ENCODE data around the gene BPHL. TPM values are rescaled to one million over a fixed set of nuclear protein-coding genes. Genes with fewer than 3 reads are reported as not detected.
"Not testable (repeated sequence)": the region's sequence is repeated elsewhere in the genome, so short reads cannot be mapped to it uniquely, and the experiment has no call there.

The BPHL gene
- total RNA-seq, 1 experiment from 2014 or later, result 75.5 TPM

DNA sequence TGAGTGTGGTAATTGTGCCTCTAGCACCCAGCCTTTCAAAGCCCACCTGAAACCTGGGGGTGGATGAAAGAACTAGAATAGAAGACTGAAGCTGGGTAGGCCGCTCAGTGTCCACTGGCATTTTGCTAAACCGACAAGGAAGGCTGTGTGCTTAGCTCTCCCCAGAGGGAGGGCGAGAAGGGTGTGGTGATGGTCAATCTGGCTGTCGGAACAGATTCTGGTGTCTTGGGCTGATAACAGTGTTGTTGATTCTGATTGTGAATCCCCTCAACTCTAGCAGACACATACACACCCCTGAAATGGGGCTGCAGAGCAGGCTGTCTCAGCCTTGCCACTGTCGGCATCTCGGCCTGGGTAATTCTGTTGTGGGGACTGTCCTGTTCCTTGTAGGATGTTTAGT, 4.1 kb upstream of the BPHL start:
- DNase-seq (ENCODE audit: low read depth, low spot score), result no peak
- in situ Hi-C loops (cut with HindIII; ENCODE audit: low pct_unique_long_range_greater_than_20kb, low sequenced_read_pairs), result no loop called here

DNA sequence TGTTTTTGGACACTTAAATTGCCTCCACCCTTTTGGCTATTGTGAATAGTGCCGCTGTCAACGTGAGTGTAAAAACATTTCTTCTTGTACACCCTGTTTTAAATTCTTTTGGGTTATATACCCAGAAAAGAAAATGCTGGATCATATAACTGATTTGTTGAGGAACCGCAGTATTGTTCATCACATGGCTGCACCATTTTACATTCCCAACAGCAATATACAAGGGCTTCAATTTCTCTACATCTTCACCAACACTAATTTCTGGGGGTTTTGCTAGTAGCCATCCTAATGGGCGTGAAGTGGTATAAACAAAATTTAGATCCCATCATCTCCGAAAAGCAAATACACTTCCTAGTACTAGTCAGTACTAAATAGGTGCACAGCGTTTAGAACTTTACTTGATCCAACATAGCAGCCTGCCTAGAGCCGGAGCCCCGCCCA, 579 bp upstream of the BPHL start:
- in situ Hi-C loops (cut with HindIII; ENCODE audit: low pct_unique_long_range_greater_than_20kb, low sequenced_read_pairs), result no loop called here
- DNase-seq (ENCODE audit: low read depth, low spot score), result no peak

DNA sequence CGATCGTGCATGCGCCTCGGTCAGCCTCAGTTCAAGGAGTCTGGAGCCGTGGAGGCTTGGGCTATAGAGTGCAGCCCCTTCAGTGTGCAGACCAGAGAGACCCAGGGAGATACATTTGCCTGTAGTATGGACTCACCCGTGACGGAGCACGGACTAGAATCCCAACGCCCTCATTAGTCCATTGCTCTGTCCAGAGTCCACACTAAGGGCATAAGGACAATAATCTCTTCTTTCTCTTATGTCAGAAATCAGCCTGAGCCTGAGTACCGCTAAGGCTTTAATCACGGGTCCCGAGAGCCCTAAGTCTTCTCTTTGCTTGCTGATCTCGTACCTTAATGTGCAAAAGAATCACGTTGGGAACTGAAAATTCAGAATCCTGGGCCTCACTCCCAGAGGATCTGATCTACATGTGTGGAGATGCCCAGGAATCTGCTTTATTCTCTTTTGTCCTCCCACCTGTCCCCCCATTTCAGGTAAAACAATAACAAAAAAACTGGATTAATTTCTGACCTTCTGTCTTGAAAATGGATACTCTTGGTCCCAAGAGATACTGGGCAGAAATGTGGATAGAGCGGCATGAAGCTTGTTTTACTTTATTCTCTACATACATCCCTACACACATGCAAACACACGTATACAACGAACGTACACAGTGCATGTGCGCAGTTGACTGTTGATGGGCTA, 671 bp downstream of the BPHL start:
- in situ Hi-C loops (cut with HindIII; ENCODE audit: low pct_unique_long_range_greater_than_20kb, low sequenced_read_pairs), result no loop called here

DNA sequence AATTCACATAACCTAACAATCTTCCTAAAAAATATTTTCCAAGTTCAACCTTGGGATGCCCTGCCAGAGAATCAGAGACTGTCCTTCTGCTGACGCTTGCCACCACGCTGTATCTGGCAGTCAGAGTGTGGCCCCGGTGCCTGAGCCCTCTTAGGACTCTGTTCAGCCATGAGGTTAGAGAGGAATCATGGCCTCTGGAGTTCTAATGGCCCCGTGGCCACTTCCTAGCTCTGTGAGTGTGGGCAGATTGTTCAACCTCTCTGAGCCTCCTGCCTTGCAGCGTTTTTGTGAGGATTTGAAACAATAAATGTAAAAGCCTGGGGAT, 2.2 kb downstream of the BPHL start:
- no peak for DNase-seq (ENCODE audit: low read depth, low spot score)
- in situ Hi-C loops (cut with HindIII; ENCODE audit: low pct_unique_long_range_greater_than_20kb, low sequenced_read_pairs), result no loop called here

More for the DNA sequence above, 671 bp downstream of the BPHL start:
- peak; percentile 52 for DNase-seq (ENCODE audit: low read depth, low spot score)

DNA sequence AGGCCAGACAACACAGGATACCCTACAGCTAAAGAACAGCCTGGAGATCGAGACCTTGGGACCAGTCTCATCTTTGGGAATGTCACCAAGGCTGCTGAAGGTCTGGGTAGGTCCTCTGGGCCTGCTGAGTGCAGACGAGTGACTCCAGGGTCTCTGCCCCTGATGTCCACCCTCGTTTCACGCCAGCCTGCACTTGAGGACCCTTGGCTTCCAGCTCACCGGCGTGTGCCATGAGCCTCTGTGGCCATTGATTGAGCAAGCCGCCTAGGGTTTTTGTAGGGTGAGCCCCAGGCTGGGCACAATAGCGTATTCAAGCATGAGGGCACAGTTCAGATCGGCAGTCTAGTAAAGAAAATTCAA, 4.3 kb downstream of the BPHL start:
- no peak for DNase-seq (ENCODE audit: low read depth, low spot score)
- in situ Hi-C loops (cut with HindIII; ENCODE audit: low pct_unique_long_range_greater_than_20kb, low sequenced_read_pairs), result no loop called here

DNA sequence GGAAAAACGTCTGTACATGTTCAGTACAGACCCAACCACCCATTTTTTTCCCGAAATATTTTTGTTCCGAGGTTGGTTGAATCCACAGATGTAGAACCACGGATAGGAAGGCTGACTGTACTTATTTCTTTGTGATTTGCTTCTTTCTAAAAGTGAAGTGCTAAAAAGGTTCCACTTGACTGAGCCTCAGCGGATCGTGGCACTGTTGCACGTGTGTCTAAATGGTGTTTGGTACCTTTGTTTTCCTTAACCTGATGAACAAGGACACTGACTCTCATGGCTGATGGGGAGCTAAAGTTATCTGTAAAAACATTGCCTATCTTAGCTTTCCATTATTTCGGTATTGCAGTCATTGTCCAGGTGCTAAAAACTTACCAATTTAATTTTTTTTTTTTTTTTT, 6.2 kb downstream of the BPHL start:
- in situ Hi-C loops (cut with HindIII; ENCODE audit: low pct_unique_long_range_greater_than_20kb, low sequenced_read_pairs), result no loop called here
- no peak for DNase-seq (ENCODE audit: low read depth, low spot score)

DNA sequence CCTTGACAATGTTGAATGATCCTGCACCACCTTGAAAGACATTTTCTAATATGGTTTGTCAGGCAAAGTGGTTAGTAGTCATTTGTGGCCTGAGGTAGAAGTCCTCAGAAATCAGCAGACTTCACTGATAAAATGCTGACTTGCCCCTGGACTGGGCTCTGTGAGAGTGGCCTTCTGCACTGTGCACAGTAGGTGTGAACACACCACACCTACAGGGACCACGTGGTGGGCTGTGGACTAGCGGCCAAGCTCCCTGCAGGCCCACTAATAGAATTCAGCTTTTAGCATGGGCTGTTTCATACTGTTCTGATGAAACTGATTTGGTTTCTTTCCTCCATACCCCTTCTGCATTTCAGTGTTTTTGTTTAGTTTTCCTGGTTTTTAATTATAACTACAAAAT, 7.3 kb downstream of the BPHL start:
- no peak for DNase-seq (ENCODE audit: low read depth, low spot score)
- in situ Hi-C loops (cut with HindIII; ENCODE audit: low pct_unique_long_range_greater_than_20kb, low sequenced_read_pairs), result no loop called here

DNA sequence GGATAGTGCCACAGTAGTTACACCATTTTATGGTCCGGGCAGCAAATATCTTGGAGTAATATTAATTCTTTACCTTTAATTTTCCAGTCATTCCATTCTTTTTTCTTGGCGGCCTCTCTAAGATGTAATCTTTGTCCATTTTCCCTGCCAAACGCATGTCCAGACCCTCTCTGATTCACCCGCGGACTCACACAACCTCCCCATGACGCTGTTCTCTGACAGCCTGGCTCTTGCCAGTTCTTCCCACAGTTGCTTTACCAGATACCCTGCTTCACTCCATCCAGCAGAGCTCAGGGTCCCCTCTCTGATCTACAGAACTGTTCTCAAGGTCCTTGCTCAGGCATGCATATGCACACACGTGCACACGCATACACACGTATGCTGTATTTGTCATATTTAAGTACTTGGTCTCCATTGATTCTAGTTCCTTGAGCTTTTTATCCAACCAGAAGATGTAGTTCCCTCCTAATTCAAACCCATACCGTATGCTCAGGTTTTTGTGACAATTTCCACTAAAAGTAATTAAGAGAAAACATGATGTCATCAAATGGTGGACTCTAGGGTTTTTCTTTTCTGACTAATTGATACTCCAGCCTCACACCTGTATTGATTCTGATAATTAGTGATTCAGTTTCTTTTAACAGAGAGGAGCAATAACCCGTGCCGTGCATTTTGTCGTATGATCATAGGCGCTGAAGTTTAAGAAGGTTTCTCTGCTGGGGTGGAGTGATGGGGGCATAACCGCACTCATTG, 10.0 kb downstream of the BPHL start:
- no peak for DNase-seq (ENCODE audit: low read depth, low spot score)

DNA sequence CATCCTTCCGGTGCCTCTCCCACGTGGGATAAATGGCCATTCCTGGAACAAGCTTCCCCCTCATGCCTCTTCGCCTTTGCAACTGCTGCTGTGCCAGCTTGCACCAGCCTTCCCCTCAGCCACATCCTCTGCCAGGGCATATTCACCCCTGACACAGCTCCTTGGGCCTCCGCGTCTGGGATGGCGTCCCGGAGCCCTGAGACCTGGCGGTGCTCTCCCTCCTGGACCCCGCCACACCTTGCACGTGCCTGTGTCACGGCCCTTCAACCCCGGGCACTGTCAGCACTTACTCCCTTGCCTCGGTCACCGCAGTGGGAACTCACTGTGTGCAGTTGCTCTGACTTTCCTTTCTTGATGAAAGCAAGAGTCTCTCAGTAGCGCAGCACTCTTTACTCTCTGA, 13.2 kb downstream of the BPHL start:
- in situ Hi-C loops (cut with HindIII; ENCODE audit: low pct_unique_long_range_greater_than_20kb, low sequenced_read_pairs), result no loop called here

More for the DNA sequence above, 10.0 kb downstream of the BPHL start:
- in situ Hi-C loops (cut with HindIII; ENCODE audit: low pct_unique_long_range_greater_than_20kb, low sequenced_read_pairs), result no loop called here

DNA sequence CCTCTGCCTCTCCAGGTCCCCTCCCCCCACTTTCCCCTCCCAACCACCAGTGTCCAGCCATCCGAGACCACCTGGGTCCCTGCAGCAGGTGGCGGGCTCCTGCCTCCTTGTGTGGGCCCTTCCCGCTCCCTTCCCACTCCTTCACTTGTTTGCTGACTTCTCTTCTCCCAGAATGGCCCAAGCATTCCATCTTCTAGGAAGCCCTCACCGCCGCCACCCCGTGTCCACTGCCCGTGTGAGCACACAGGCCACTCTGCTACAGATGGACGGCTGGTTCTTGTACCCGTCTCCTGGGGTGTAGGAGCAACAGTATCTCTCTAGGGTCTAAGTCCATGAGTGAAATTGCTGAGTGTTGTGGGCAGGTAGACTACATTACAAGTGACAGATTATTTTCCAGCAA, 15.0 kb downstream of the BPHL start:
- in situ Hi-C loops (cut with HindIII; ENCODE audit: low pct_unique_long_range_greater_than_20kb, low sequenced_read_pairs), result no loop called here
- DNase-seq (ENCODE audit: low read depth, low spot score), result peak; percentile 34

More for the DNA sequence above, 13.2 kb downstream of the BPHL start:
- DNase-seq (ENCODE audit: low read depth, low spot score), result no peak

DNA sequence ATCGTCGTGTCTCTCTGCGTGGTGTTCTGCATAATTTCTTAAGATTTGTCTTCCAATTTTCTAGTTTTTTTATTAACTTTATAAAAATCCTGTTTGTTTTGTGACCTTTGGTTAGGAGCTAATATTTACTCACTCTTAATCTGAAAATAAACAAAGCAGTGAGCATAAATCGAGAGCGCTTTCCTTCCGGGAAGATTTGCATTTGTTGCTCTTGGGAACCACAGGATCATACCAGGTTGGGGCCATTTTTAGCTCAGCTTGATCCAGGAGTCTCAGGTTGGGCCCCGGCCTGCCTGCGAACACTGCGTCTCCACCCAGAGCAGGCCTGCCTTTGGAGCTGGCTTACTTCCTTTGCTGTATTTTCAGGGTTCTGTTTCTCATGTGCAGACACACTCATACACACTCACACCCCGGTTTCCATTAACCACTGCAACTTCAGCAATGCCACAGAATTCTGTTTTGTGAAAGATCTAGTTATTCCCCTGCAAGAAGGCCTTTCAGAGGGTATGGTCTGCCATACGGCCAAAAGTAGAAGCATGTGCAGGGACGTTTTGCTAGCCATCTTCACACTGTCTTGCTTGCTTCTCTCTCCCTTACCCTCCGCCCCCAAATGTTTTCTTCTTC, 17.3 kb downstream of the BPHL start:
- no peak for DNase-seq (ENCODE audit: low read depth, low spot score)
- in situ Hi-C loops (cut with HindIII; ENCODE audit: low pct_unique_long_range_greater_than_20kb, low sequenced_read_pairs), result no loop called here

DNA sequence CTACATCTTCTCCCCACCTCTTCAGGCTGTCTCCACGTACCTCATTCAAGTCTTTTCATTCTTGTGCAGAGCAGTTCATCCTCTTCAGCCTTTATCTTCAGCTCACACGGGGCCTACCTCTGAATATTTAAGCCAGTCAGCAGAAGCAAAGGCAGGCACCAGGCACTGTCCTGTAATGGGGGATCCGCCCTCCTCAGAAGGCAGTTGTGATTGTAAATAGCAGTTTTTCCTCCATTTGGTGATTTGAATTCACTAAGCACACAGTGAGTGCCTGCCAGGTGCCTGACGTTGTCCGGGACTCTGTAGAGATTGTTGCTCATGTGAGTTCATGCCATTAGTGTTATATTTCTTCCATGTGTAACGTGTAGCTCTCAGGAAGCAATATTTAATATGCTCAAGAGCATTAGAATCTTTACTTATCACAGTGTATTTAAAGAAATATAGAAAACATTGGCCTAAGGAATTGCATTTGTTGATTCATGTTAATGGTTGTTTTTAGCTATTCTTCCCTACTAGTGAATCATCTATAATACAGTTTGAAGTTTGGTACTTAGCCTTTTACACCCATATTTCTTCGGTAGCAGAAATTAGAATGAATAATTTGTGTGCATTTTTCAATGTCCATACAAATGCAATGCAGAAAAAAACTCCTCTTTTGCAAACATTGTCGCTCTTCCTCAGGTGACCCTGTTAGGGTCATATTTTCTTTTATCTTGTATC, 17.9 kb downstream of the BPHL start:
- DNase-seq (ENCODE audit: low read depth, low spot score), result no peak
- in situ Hi-C loops (cut with HindIII; ENCODE audit: low pct_unique_long_range_greater_than_20kb, low sequenced_read_pairs), result no loop called here

DNA sequence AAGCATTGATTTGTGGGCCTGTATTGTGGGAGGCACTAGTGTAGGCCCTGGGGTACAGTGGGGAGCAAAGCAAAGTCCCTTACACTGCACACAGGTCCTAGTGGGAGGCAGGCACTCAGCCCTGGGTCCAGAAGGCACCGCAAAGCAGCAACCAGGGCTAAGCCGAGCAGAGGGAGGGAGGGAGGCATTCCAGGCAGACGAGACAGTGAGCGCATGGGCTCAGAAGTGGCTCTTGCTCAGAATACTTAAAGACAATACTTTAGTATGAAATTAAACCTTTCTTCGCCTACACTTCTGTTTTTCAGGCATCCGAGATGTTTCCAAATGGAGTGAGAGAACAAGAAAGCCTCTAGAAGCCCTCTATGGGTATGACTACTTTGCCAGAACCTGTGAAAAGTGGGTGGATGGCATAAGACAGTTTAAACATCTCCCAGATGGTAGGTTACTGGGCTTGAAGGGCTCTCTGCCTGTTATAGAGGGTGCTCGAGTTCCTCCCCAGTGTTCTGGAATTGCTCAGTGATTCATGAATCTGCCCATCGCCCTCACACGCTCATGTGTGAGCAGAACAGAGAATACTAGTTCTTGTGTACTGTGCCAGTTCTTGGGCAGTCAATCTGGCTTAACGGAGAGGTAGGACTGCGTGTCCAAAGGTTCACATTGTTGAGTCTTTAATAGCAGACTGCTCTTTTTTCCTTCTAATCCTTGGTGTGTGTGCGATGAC, 18.7 kb downstream of the BPHL start:
- DNase-seq (ENCODE audit: low read depth, low spot score), result no peak
- in situ Hi-C loops (cut with HindIII; ENCODE audit: low pct_unique_long_range_greater_than_20kb, low sequenced_read_pairs), result no loop called here

DNA sequence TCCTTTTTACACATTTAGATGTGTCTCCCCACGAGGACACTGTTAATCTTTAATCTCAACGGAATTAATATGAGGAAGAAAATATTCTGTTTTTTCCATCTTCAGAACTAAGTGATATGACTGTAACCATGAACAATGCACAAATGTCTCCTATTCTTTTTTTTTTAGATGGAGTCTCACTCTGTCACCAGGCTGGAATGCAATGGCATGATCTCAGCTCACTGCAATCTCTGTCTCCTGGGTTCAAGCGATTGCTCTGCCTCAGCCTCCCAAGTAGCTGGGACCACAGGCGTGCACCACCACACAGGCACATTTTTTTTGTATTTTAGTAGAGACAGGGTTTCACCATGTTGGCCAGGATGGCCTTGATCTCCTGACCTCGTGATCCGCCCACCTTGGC, 19.4 kb downstream of the BPHL start:
- in situ Hi-C loops (cut with HindIII; ENCODE audit: low pct_unique_long_range_greater_than_20kb, low sequenced_read_pairs); DNase-seq (ENCODE audit: low read depth, low spot score): not testable (repeated sequence)

DNA sequence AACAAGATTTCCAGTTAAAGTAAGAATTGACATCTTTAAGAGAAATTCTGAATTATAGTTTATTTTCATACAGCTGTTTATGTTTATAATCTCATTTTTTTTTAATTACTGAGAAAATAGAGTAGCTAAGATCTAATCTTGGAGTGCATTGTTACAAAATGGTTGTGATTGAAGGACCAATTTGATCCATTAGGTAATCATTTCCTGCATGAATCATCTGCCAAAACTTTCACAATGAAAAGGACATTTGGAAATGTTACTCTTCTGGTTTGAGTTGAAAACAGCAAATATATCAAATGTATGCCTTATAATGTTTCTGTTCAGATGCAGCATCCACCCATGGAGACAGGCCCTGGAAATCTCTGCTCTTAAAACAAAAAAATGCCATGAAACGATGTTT, 19.8 kb downstream of the BPHL start:
- in situ Hi-C loops (cut with HindIII; ENCODE audit: low pct_unique_long_range_greater_than_20kb, low sequenced_read_pairs), result no loop called here

DNA sequence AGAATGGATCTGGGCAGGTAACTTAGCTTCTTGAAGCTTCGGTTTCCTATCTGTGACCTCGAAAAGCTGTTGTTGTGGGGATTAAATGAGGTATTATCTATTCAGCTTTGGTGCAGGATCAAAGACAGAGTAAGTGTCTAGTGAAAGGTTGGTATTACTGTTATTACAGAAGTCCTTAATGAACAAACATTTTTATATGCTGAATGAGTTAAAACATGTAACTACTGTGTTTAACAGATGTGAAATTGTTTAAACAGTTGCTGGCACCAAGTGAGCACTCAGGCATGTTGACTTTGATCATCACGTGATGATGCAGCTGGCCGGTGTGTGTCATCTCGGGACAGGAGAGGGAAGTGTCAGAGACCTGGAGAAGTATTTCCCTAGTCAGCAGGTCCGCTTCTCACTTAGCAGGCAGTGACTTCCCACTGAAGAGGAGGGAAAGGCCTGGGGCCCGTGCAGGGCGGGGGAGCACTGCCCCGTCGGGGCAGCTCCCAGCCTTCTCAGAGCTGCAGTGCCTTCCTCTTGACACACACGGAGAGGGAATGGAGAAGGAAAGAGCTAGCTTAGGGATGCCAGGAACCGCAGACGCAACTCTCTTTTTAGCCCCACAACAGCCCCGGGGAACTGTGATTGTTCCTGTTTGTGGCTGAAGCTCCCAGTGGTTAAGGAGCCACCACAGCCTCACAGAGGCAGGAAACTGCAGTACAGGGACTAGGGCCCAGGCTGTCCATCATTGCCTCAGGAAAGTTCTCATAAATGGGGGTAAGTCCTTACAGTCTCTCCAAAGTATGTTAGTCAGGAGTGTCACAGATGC, 20.8 kb downstream of the BPHL start:
- in situ Hi-C loops (cut with HindIII; ENCODE audit: low pct_unique_long_range_greater_than_20kb, low sequenced_read_pairs), result no loop called here
- no peak for DNase-seq (ENCODE audit: low read depth, low spot score)

More for the DNA sequence above, 19.8 kb downstream of the BPHL start:
- no peak for DNase-seq (ENCODE audit: low read depth, low spot score)

DNA sequence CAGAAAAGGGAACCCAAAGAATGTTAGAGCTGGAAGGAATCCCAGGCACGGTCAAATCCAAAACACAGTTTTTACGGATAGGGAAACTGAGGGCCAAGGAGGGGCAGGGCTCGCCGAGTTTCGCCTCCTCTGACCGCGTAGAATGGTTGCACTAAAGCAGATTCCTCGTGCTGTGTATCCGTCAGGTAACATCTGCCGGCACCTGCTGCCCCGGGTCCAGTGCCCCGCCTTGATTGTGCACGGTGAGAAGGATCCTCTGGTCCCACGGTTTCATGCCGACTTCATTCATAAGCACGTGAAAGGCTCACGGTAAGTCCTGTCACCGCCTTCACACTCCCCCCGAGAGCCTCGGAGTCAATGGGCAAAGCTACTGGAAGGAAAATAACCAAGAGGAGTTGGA, 21.7 kb downstream of the BPHL start:
- DNase-seq (ENCODE audit: low read depth, low spot score), result no peak
- in situ Hi-C loops (cut with HindIII; ENCODE audit: low pct_unique_long_range_greater_than_20kb, low sequenced_read_pairs), result no loop called here

All from SK-MEL-5 (cell line).